ENCODE data around the gene ST8SIA2.

ST8SIA2 gene

GRCh38 chr15:92499731-92500530 lies 106.2 kb downstream of the ST8SIA2 start:
- DNase-seq = no peak

GRCh38 chr15:92502336-92502735 lies 108.7 kb downstream of the ST8SIA2 start:
- no peak for DNase-seq

GRCh38 chr15:92502930-92503857 lies 109.5 kb downstream of the ST8SIA2 start:
- DNase-seq = no peak

GRCh38 chr15:92503889-92504288 lies 110.2 kb downstream of the ST8SIA2 start:
- no peak for DNase-seq

GRCh38 chr15:92505611-92506010 lies 111.9 kb downstream of the ST8SIA2 start:
- no peak for DNase-seq

- DNase-seq = no peak
These were observed 112.8 kb downstream of the ST8SIA2 start for GRCh38 chr15:92506506-92506905.

- no peak for DNase-seq
These were observed 116.6 kb downstream of the ST8SIA2 start for GRCh38 chr15:92510163-92510882.
